Measurements from ENCODE around the gene ENTPD5.
A peak's percentile ranks its signal among the peaks of the same experiment; 100 is the strongest.

The ENTPD5 gene

DNA sequence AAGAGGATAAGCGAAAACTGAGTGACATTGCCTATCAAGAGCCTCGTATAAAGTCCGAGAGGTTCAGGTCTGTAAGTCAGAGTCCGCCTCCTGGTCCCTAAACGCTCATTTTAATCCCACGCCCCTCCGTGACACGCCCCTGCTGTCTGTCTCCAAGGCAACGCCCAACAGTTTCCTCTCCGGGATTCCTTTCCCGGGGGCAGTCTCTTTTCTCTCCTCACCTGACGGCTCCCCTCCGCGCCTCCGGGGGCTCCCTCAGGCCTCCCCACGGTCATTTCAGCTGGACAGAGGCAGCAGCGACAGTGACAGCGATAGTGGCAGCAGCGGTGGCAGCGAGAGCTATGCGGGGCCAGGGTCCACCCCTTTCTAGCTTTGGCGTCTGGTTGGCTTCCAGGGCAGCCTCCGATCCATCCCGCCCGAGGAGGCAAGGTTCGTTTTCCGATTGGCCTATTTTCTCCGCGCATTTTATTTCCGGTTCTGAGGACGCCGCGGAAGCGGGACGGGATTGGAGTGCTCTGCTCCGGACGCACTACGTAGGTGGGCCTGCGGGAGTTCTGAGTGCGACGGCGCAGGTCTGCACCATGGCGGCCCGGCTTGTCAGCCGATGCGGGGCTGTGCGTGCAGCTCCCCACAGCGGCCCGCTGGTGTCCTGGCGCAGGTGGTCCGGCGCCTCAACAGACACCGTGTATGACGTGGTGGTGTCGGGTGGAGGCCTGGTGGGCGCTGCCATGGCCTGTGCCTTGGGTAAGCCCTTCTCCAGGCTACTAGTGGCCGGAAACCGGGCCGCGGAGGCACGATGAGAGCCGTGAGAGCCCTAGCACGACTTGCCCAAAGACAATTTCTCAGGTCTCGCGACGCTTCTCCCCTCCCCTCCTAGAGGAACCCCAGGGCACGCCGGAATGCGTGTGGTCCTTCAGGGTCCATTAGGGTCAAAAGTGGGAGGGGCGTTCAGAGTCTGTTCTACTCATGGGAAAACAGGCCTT, 69.0 kb downstream of the ENTPD5 start, which contains the start of the genes COQ6 and FAM161B (continued):
- TF ChIP-seq ZNF302 (tag by site-specific recombination; IDR thresholded peaks at IDR 0.05; ENCODE audit: low read depth) (no peak), ZNF248 (tag by site-specific recombination; IDR thresholded peaks at IDR 0.05) (no peak), ZNF292 (tag by site-specific recombination; IDR thresholded peaks at IDR 0.05; ENCODE audit: borderline replicate concordance, low read depth) (no peak), ZNF350 (tag by site-specific recombination; IDR thresholded peaks at IDR 0.05) (no peak), ZBTB26 (tag by site-specific recombination; optimal IDR thresholded peaks at IDR 0.05) (peak; percentile 61), MYNN (tag by site-specific recombination; IDR thresholded peaks at IDR 0.05; ENCODE audit: borderline replicate concordance) (no peak), ZNF214 (tag by site-specific recombination; IDR thresholded peaks at IDR 0.05; ENCODE audit: borderline replicate concordance) (no peak), PRDM1 (tag by site-specific recombination; IDR thresholded peaks at IDR 0.05) (peak; percentile 88), ZNF529 (tag by site-specific recombination; IDR thresholded peaks at IDR 0.05; ENCODE audit: insufficient replicate concordance) (no peak), ZNF184 (tag by site-specific recombination; IDR thresholded peaks at IDR 0.05) (no peak), ZSCAN30 (tag by site-specific recombination; IDR thresholded peaks at IDR 0.05) (0 out of 2 replicates have a peak, but pooled peaks have one; percentile 47), ZNF521 (tag by site-specific recombination; IDR thresholded peaks at IDR 0.05) (no peak), ZNF623 (tag by site-specific recombination; IDR thresholded peaks at IDR 0.05) (no peak), ZNF677 (tag by site-specific recombination; IDR thresholded peaks at IDR 0.05) (no peak), ZNF692 (tag by site-specific recombination; IDR thresholded peaks at IDR 0.05) (peak; percentile 71), ZNF311 (tag by site-specific recombination; IDR thresholded peaks at IDR 0.05; ENCODE audit: borderline replicate concordance) (no peak), KLF9 (tag by site-specific recombination; IDR thresholded peaks at IDR 0.05; ENCODE audit: low read depth) (peak; percentile 89), ZNF157 (tag by site-specific recombination; IDR thresholded peaks at IDR 0.05) (no peak), SCRT2 (tag by site-specific recombination; IDR thresholded peaks at IDR 0.05) (no peak), ZNF664 (tag by site-specific recombination; IDR thresholded peaks at IDR 0.05) (no peak), ZNF624 (tag by site-specific recombination; IDR thresholded peaks at IDR 0.05) (no peak), ZFP3 (tag by site-specific recombination; IDR thresholded peaks at IDR 0.05; ENCODE audit: low read depth) (no peak), KLF8 (tag by site-specific recombination; IDR thresholded peaks at IDR 0.05) (no peak; the same call in 1 of the 2 replicates), ZNF148 (tag by site-specific recombination; IDR thresholded peaks at IDR 0.05; ENCODE audit: borderline replicate concordance) (no peak)
- TF ChIP-seq, protein P1, sequence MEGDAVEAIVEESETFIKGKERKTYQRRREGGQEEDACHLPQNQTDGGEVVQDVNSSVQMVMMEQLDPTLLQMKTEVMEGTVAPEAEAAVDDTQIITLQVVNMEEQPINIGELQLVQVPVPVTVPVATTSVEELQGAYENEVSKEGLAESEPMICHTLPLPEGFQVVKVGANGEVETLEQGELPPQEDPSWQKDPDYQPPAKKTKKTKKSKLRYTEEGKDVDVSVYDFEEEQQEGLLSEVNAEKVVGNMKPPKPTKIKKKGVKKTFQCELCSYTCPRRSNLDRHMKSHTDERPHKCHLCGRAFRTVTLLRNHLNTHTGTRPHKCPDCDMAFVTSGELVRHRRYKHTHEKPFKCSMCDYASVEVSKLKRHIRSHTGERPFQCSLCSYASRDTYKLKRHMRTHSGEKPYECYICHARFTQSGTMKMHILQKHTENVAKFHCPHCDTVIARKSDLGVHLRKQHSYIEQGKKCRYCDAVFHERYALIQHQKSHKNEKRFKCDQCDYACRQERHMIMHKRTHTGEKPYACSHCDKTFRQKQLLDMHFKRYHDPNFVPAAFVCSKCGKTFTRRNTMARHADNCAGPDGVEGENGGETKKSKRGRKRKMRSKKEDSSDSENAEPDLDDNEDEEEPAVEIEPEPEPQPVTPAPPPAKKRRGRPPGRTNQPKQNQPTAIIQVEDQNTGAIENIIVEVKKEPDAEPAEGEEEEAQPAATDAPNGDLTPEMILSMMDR (tag by site-specific recombination; IDR thresholded peaks at IDR 0.05), result peak; percentile 54; the same call in 1 of the 2 replicates
- TF ChIP-seq, protein P2, sequence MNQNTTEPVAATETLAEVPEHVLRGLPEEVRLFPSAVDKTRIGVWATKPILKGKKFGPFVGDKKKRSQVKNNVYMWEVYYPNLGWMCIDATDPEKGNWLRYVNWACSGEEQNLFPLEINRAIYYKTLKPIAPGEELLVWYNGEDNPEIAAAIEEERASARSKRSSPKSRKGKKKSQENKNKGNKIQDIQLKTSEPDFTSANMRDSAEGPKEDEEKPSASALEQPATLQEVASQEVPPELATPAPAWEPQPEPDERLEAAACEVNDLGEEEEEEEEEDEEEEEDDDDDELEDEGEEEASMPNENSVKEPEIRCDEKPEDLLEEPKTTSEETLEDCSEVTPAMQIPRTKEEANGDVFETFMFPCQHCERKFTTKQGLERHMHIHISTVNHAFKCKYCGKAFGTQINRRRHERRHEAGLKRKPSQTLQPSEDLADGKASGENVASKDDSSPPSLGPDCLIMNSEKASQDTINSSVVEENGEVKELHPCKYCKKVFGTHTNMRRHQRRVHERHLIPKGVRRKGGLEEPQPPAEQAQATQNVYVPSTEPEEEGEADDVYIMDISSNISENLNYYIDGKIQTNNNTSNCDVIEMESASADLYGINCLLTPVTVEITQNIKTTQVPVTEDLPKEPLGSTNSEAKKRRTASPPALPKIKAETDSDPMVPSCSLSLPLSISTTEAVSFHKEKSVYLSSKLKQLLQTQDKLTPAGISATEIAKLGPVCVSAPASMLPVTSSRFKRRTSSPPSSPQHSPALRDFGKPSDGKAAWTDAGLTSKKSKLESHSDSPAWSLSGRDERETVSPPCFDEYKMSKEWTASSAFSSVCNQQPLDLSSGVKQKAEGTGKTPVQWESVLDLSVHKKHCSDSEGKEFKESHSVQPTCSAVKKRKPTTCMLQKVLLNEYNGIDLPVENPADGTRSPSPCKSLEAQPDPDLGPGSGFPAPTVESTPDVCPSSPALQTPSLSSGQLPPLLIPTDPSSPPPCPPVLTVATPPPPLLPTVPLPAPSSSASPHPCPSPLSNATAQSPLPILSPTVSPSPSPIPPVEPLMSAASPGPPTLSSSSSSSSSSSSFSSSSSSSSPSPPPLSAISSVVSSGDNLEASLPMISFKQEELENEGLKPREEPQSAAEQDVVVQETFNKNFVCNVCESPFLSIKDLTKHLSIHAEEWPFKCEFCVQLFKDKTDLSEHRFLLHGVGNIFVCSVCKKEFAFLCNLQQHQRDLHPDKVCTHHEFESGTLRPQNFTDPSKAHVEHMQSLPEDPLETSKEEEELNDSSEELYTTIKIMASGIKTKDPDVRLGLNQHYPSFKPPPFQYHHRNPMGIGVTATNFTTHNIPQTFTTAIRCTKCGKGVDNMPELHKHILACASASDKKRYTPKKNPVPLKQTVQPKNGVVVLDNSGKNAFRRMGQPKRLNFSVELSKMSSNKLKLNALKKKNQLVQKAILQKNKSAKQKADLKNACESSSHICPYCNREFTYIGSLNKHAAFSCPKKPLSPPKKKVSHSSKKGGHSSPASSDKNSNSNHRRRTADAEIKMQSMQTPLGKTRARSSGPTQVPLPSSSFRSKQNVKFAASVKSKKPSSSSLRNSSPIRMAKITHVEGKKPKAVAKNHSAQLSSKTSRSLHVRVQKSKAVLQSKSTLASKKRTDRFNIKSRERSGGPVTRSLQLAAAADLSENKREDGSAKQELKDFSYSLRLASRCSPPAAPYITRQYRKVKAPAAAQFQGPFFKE (tag by site-specific recombination; IDR thresholded peaks at IDR 0.05; ENCODE audit: borderline replicate concordance), result no peak
